GM18499 (cell line): ENCODE data around the gene PRKAR2B.
"Not testable (repeated sequence)": the region's sequence is repeated elsewhere in the genome, so short reads cannot be mapped to it uniquely, and the experiment has no call there.

Source experiments
- ATAC-seq: cut with Tn5 transposase; IDR thresholded peaks from one replicate; pipeline ENCODE4 v1.9.1; 2021; ENCODE audit warnings: moderate number of reproducible peaks; ENCODE audit not compliant: insufficient read depth, unreplicated experiment

The PRKAR2B gene

DNA sequence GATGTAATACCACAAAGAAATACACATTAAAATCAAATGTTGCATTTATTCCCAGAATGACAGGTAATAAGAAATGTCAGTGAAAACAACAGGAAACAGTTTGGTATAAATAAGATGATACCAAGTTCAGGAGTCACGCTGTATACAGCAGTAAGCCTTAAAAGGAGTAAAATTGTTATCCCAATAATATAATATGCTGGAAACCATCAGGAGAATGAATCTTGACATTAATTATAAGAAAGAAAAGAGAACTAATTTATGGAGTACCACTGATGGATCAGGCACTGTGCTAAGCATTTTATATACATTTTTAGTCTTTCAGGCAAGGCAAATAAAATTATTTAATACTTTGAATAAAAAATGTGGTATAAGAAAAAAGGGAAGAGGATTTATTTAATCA is 27.6 kb downstream of the PRKAR2B start:
- ATAC-seq = no peak

DNA sequence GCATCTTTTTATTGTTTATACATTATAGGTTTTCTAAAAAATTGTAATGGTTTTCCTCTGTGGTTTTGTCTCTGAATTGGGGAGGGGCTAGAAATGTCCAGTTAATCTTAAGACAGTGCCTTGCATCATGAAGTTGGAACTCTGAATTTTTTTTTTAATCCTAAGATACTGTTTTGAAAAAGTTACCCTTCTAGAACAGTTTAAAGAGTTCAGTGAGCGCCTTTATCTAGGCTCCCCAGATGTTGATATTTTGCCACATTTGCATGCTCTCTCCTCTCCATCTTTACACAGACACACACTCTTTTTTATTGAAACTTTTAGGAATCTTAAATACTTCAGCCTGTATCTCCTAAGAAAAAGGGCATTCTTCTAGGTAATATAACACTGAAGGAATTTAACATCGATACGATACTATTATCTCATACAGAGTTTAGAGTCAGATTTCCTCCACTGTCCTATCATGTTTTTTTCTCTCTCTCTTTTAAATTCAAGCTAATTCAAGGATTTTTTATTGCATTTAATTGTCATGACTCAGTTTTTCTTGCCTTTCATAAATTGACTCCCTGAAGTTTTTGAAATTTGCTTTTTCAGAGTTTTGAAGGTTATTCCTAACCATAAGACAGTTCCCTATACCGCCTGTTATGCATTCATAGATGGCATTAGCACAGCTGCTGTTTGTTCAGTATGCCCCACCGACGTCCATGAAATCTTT is 31.5 kb downstream of the PRKAR2B start:
- no peak for ATAC-seq

DNA sequence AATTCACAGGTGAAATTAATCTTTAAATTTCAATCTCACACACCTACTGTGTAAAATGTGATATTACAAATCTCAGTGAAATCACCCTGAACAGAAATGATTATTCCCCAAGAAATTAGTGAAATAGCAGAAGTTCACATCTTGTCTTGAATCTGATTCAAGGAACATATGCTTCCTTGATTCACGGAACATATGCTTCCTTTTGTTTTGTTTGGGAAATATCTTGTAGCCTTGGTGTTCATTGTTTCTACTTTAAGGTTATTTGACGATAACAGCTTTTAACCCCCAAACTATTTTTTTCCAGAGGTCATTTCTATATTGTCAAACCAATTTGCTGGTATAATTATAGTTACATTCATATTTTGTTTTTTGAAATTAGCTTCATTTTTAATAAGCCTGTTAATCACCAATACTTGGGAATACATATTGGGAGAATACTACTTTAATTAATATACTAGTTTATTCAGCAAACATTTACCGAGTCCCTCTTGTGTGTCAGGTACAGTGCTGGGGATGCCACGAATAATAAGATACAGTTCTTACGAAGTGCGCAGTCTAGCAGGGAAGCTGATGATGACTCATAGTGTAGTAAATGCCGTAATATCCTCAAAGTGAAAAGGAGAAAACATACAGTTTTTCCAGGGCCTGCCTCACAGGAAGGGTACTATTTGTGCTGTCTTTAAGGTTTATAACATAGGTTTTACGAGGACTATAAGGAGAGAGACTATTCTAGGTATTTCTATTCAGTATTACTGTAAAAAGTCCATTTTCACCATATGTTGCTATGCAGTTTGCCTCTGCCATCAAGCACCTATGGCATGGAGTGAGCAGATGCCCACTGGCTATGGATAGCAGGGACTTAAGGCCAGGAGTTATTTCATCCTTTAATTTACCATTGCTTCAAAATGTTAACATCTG is 32.5 kb downstream of the PRKAR2B start:
- ATAC-seq = no peak

DNA sequence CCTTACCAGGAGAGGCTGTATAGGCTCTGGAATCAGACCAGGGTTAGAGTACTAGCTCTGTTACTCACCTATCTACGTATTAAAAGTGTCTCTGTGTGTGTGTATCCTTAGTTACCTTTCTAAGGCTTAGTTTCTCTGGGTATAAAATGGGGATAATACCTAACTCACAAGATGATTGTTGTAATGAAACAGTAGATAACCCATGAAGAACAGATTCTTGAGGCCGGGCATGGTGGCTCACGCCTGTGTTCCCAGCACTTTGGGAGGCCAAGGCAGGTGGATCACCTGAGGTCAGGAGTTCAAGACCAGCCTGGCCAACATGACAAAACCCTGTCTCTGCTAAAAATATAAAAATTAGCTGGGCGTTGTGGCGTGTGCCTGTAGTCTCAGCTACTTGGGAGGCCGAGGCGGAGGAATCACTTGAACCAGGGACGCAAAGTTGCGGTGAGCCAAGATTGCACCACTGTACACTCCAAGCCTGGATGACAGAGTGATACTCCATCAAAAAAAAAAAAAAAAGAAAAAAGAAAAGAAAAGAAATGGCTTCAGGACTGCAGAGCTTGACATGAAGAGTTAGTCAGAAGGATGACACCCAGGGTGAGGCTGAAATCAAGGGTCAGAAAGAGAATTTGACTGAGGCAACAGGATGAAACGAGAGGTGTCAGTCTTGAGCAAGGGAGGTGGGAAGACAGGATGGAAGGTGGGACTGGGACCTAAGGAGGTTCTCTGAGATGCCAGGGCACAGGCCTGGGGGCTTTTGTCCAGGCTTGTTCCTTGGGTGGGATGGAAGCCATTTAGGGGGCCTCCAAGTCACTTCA is 33.4 kb downstream of the PRKAR2B start:
- no peak for ATAC-seq

DNA sequence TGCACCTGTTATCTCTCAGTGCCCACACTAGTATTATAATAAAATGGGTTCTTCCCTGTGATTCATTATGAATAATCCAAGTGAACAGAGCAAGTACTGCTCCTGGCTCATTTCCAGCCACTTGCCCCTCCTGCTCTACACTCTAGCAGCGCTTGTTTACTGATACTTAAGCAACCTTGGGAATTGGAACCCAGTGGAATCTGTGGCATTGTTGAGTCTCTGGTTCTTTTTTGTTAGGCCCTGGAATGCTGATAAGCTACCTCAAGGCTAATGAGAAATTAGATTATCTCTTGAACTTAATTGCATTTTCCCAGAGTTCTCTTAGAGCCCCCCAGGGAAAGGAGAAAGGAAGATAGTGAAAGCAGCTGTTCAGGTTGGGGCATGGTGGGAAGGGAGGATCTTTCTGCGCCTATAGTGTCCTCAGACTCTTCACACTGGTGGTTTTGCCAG is 34.0 kb downstream of the PRKAR2B start:
- ATAC-seq = no peak

DNA sequence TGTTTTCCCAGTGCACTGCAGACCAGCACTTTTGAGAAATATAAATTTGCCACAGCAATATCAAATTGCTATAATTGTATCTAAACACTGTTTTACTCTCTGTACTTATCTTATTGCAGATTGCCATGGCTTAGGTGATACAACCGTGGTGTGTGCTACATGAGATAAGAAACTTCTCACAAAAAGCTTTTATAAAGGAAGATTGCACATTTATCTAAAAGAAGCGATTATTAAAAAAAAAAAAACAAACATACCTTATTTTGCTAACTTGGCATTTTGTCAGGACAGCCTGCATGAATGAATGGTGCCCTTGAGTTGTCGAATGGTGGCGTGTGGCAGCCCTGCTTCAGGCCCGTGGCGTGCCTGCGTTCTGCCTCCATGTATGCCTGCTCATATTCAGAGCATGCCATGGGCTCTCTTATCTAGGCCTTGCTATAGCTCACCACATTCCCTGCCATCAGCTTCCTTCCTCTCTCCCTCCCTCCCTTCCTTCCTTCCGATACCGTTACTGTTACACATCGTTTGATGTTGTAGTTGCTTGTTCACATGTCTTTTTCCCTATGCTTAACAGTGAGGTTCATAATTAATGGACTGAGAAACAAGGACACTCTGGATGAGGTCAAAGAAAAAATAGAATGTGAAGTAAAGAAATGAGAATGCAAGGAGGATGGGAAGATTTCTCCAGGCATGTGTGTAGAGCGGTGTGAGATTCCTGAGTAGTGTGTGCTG is 34.9 kb downstream of the PRKAR2B start:
- no peak for ATAC-seq

DNA sequence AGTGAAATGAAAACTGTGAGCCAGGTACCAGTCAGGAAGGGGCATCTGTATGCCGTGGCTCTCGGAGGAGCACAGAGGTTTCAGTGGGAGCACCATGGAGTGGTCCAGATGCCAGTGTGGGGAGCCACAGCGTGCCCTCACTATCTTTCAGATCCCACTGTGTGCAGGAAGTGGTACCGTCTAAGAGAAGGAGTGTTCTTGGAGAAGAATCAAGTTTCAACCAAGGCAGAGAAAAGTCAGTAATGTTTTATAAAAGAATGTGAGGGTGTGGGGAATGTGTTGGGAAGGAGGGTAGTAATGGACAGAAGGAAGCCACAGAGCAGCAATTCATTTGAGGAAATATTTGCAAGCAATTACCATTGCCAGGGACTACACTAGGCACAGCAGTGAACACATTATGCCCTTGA is 35.6 kb downstream of the PRKAR2B start:
- no peak for ATAC-seq

DNA sequence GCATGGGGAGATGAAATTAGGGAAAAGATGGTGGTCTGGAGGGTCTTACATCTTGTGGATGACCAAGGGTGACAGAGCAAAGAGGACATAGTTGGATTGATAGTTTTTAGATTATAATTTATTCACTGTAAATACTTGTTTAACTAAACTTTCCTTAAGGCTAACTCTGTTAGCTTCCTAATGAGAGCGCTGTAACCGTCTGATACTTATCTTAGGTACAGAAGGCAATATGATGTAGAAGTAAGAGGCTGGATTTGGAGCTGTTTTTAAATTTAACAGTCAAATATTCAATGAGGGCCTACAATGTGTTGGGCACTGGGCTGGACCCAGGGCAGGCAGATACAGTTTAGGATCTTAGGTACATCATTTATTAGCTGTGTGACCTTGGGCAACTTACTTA is 36.0 kb downstream of the PRKAR2B start:
- no peak for ATAC-seq

DNA sequence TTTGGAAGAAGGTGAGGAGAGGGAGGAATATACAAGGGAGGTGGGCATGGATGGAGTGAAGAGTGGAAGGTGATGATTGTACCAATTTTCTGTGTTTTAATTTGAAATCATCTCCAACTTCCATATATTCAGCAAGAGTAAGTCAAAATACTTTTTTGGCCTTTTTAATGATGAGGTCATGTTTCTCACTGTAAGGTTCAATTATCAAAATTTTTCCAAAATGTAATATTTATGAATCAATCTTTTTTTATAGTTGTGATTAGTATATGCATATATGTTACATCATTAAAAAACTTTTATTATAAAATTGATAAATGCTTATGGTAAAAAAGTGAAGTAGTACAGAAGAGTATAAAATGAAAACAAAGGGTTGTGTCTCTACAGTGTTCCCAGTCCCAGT is 40.7 kb downstream of the PRKAR2B start:
- ATAC-seq = no peak

DNA sequence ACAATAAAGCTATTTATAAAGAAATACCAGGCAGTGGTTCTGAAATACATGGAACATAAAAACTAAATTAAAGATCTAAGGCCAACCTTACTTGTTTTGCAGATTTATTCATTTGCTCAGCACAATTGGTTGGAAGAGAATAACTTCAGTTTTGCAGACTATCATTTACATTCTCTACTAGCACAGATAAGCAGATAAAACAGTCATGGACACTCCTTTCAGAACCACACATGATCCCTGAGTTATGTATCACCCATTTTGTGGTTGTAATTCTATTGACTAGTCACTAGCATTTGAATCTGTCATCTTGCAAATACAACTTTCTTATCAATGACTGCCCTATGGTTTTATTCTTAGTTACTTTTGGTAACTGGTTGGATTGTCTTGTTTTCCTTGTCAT is 45.1 kb downstream of the PRKAR2B start:
- no peak for ATAC-seq

DNA sequence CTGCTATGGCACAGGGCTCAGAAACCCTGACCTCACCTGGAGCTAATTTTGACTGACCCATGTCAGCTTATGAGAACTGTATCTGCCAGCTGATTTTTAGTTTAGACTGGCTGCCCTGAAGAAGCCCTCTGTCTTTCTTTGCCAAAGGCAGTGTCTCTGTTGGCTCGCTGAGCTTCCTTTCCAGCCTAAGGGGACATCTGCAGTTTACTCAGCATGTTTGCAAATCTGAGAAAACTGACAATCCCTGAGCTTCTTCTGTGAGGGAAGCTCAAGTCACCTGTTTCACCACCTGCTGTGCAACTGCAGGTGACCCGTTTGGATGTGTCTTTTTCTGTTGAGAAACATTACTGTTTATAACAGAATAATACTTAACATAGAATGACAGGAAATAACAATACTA is 46.0 kb downstream of the PRKAR2B start:
- ATAC-seq = no peak

DNA sequence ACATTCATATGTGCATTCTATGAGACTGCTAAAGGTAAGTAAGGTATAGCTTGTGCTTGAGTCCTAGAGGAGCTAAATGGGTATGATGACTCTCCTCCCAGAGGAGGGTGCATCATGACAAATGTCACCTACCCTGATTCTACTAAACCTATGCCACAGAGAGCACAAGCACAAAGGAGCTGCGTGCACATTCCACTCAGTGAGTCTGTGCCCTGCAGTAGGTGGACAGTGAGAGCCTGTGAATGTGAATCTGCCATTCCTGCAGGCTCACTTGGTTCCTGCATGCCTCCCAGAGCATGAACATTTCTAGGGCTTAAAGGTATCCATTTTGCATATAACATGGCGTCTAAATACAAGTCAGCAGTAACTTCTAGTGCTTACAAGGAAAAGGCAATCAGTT is 46.8 kb downstream of the PRKAR2B start:
- ATAC-seq = no peak

DNA sequence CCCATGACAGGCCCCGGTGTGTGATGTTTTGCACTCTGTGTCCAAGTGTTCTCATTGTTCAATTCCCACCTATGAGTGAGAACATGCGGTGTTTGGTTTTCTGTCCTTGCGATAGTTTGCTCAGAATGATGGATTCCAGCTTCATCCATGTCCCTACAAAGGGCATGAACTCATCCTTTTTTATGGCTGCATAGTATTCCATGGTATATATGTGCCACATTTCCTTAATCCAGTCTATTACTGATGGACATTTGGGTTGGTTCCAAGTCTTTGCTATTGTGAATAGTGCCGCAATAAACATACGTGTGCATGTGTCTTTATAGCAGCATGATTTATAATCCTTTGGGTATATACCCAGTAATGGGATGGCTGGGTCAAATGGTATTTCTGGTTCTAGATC is 49.2 kb downstream of the PRKAR2B start:
- not testable (repeated sequence) for ATAC-seq

DNA sequence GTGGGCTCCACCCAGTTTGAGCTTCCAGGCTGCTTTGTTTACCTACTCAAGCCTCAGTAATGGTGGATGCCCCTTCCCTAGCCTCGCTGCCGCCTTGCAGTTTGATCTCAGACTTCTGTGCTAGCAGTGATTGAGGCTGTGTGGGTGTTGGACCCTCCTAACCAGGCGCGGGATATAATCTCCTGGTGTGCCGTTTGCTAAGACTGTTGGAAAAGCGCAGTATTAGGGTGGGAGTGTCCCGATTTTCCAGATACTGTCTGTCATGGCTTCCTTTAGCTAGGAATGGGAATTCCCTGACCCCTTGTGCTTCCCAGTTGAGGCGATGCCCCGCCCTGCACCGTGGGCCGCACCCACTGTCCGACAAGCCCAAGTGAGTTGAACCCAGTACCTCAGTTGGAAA is 54.6 kb downstream of the PRKAR2B start:
- not testable (repeated sequence) for ATAC-seq

DNA sequence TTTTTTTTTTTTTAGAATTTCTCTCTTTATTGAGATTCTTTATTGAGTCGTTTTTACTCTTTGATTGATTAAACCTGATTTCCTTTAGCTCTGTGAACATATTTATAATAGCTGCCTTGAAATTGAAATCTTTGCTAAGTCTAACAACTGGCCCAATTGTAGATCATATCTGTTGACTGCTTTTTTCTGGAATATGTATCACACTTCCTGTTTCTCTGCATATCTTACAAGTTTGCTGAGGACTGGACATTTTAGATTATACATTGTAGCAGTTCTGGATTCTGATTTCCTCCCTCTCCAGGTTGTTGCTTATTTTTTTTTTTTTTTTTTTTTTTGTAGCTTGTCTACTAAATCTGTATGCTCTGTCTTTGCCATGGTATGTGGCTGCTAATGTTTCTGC is 56.3 kb downstream of the PRKAR2B start:
- ATAC-seq = no peak

DNA sequence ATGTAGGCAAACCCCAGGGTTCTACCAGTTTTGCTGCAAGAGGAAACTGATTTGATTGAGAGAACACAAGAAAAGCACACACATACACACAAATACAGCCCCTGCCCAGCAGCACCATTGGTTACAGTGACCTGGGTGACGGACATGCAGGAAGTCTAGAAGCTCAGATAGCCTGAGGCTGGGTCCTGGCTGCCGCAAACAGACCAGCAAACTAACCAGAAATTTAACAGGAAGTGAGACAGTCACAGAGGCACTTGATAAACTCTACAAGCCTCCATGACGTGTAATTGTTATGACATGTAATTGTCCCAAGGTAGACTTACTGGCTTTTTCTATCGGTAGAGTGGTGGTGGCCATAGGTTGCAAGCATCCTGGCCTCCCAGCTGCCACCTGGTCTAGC is 58.9 kb downstream of the PRKAR2B start:
- no peak for ATAC-seq

DNA sequence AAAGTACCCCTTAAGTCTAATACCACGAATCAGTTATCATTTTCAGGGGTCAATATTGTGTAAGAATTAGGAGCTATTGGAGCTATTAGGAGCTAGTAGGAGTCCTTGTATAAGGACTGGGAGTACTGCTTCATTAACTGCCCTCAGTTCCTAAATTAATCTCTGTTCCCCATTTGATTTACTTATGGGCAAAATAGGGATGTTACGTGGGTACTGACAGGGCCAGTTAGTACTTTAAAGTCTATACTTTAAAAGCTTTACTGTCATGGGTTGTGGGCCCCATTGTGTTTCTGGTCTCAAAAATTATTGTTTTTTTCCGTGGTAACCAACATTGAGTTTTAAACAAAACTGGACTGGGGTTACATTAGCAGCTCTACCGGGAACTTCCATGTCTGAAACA is 60.3 kb downstream of the PRKAR2B start:
- no peak for ATAC-seq

DNA sequence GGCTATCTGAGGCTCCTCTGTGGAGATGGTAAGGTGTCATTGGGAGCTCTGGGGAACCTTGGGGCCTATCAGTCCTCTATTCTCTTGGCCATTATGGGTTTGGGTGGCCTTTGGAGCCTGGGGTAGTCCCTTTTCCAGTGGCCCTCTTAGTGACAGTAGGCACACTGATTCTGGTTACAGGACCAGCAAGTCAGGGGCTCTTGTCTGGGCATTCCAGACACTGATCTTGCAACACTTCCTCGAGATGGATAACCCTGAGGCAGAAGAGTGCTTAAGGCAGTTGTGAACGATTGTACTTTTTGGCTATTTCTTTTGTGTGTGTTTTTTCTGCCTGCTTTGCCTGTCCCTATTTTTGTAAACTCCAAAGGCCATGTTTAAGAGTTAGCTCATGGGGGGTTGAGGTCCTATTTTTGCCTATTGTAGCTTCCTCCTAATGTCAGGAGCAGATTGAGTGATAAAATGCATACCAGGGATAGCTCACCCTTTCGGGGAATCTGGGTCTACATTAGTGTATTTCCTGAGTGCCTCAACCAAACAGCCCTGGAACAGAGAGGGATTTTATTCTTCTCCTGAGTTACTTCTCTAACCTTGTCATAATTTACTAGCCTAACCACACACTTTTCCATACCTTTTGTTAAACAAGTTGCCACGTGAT is 61.2 kb downstream of the PRKAR2B start:
- no peak for ATAC-seq

DNA sequence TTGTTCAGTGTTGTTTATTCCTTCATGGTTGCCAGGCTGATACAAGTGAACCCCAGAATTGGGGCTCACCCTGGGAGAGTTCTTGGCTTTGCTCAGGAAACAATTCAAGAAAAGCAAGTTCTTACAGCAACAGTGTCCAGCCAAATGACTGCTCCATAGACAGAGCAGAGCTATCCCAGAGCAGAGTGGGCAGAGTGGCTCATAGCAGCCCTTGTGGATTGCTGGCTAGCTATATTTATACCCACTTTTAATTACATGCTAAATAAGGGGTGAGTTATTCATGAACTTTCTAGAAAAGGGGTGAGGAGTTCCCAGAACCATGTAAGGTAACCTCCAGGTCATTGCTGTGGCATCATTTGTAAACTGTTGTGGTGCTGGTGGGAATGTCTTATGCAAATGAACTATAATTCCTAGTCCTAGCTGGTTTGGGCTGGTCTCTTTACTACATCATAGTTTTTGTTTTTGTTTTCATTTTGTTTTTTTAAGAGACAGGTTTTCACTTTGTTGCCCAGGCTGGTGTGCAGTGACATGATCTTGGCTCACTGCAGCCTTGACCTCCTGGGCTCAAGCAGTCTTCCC is 64.4 kb downstream of the PRKAR2B start:
- no peak for ATAC-seq
